Measurements from ENCODE around the gene MATR3. TPM values are rescaled to one million over a fixed set of nuclear protein-coding genes. Genes with fewer than 3 reads are reported as not detected.

MATR3 gene
- total RNA-seq, result 160 and 339 TPM in 2 replicates

GRCh38 chr5:139293507-139294373 is at the start of gene MATR3:
MATR3 (plus strand) TSS chr5:139293740; CDS start chr5:139307416, 13,676 bp downstream.

GRCh38 chr5:139341689-139342422 is 48.3 kb downstream of the MATR3 start, which contains the start of gene PAIP2:
PAIP2 (plus strand) TSS chr5:139341854; CDS start chr5:139363785, 21,931 bp downstream.

Other genes starting within 250 kb of the MATR3 start
- gene SIL1, start 95.4 kb upstream of the MATR3 start, total RNA-seq, result 48.4 and 60.6 TPM in 2 replicates
- gene PAIP2, start 48.1 kb downstream of the MATR3 start, total RNA-seq, result 57.3 and 90.8 TPM in 2 replicates
- gene SLC23A1, start 89.6 kb downstream of the MATR3 start, total RNA-seq, result not detected in 2 replicates
- gene MZB1, start 96.2 kb downstream of the MATR3 start, total RNA-seq, result 0.16 and 0.44 TPM in 2 replicates
- gene PROB1, start 101.4 kb downstream of the MATR3 start, total RNA-seq, result 2.1 and 5.8 TPM in 2 replicates
- gene SPATA24, start 110.3 kb downstream of the MATR3 start, total RNA-seq, result 7.3 and 9.8 TPM in 2 replicates
- gene DNAJC18, start 145.8 kb downstream of the MATR3 start, total RNA-seq, result 4.4 and 8.9 TPM in 2 replicates
- 281 and 350 TPM in 2 replicates for gene ECSCR, start 169.0 kb downstream of the MATR3 start, total RNA-seq
- gene SMIM33, start 177.3 kb downstream of the MATR3 start, total RNA-seq, result not detected in 2 replicates
- gene STING1, start 189.0 kb downstream of the MATR3 start, total RNA-seq, result 39.1 and 53.7 TPM in 2 replicates

Measured in bladder microvascular endothelial cell (primary cell).